GM12873 (cell line): ENCODE measurements around the gene RNGTT.

Source experiments
- TF ChIP-seq, protein P1 (sequence below): IDR thresholded peaks from 2 replicates; pipeline ENCODE4 v1.5.1; 2012; ENCODE audit warnings: low read depth, mild to moderate bottlenecking, moderate library complexity, low read length, control low read depth; ENCODE audit not compliant: insufficient read depth; ENCODE audit errors: missing control alignments

The RNGTT gene

DNA sequence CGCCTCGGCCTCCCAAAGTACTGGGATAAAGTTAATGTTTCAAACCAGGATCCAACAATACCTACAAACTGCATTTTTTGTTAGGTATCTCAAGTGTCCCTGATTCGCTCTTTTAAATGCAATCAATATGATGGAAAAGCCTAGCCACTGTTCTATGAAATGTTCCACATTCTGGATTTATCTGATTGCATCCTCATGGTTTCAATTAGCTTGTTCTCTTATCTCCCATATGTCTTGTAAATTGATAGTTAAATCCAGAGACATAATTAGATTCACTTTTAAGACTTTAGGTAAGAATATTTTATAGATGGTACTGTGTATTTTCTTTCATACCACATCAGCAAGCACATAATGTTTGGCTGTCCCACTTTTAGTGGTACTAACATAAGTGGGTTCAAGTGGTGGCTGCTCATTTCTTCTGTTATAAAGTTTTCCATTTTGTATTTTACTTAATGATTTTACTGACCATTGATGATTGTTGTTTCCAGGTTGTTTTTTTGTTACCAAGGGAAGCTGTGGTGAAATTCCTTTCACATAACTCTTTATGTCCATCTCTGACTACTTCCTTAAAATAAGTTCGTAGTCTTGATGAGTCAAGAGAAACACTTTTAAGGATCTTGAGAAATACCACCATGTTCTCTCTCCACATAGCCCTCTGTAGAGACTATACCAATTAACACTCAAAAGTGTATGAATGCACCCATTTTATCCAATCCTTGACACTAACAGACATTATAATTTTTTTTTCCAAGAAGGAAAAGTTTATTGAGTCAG, 40.5 kb downstream of the RNGTT start:
- TF ChIP-seq, protein P1, sequence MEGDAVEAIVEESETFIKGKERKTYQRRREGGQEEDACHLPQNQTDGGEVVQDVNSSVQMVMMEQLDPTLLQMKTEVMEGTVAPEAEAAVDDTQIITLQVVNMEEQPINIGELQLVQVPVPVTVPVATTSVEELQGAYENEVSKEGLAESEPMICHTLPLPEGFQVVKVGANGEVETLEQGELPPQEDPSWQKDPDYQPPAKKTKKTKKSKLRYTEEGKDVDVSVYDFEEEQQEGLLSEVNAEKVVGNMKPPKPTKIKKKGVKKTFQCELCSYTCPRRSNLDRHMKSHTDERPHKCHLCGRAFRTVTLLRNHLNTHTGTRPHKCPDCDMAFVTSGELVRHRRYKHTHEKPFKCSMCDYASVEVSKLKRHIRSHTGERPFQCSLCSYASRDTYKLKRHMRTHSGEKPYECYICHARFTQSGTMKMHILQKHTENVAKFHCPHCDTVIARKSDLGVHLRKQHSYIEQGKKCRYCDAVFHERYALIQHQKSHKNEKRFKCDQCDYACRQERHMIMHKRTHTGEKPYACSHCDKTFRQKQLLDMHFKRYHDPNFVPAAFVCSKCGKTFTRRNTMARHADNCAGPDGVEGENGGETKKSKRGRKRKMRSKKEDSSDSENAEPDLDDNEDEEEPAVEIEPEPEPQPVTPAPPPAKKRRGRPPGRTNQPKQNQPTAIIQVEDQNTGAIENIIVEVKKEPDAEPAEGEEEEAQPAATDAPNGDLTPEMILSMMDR: no peak

DNA sequence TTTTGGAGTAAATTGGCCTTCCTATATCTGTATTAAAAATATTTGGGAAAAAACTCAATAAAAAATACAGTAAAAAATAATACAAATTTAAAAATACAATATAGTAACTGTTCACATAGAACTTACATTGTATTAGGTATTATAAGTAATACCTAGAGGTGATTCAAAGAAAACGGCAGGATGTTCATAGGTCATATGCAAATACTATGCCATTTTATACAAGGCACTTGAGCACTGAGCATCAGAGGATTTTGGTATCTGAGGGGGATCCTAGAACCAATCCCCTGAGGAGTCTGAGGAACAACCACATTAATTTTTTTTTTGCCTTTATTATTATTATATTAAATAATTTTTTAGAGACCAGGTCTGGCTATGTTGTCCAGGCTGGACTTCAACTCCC, 41.7 kb downstream of the RNGTT start:
- TF ChIP-seq, protein P1: no peak

DNA sequence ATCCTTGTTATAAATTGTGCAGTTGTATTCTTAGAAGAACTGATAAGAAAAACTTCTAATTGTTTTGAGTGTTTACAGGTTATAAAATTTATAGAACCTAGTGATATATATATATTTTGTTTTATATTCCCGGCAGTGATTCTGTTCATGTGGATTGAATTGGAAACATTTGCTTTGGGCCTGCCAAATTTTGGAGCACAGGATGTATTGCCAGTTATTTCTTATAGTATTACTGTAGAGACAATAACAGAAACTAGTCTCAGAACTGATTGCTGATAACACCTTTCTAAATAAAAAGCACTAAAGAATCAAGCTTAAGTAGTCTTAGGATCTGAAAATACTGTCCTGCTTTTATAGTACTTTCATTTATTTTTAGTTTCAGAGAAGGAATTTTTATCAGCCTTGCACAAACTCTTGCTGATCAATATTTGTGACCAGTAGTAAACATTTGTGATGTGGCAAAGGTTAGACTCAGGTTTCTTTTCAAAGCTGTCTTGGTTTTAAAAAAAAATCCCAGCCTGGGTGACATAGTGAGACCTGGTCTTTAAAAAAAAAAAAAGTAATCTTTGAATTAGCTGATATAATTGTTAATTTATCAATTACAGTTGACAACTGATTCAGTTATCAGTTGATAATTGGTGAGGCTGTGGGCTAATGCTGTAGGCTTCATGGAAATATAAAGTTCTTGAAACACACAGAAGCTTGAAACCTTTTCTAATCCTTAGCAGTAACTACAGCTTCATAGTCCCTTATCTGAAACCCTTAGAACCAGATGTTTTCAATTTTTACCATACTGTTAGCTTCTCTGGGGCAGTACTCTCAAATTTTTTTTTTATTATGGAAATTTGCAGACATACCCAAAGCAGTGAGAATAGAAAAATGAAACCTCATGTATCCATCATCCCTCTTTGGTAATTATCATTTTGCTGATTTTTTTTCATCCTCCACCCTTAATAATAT, 42.4 kb downstream of the RNGTT start:
- TF ChIP-seq, protein P1: no peak

DNA sequence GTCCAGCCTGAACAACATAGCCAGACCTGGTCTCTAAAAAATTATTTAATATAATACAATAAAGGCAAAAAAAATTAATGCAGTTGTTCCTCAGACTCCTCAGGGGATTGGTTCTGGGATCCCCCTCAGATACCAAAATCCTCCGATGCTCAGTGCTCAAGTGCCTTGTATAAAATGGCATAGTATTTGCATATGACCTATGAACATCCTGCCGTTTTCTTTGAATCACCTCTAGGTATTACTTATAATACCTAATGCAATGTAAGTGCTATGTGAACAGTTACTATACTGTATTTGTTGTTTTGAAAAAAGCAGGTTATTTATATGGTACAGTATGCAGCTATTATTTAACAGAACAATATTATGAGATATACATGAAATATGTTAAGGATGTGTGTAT, 43.3 kb downstream of the RNGTT start:
- TF ChIP-seq, protein P1: no peak

DNA sequence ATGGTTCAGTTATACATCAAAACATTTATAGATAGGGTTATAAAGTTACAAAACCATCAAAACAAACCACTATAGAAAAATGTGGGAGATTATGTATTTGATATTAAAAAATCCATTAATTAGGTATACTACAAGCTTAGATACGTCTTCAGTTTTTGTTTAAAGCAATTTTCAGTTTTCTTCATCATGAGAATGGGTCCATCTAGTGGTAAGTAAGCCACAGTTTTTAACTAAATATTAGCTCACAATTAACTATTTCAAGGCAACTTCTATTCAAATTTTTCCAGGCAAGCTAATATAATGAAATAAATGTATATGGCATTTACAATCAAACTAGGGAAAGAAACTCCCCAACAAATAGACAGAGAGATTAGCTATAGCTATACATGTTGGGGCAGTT, 44.4 kb downstream of the RNGTT start:
- TF ChIP-seq, protein P1: peak; percentile 25

GRCh38 chr6:88916615-88917208, 46.7 kb downstream of the RNGTT start:
- TF ChIP-seq, protein P1: no peak
